ENCODE data around the gene SH3BP2.

GRCh38 chr4:2874861-2875260 lies 82.0 kb downstream of the SH3BP2 start:
- TF ChIP-seq CTCF (IDR thresholded peaks at IDR 0.05) (no peak), POLR2A (IDR thresholded peaks at IDR 0.05) (no peak), EP300 (IDR thresholded peaks at IDR 0.05) (no peak)
